ENCODE measurements around the gene KCNG2. TPM values are rescaled to one million over a fixed set of nuclear protein-coding genes. Genes with fewer than 3 reads are reported as not detected.

The KCNG2 gene
- total RNA-seq, 2 donors from 2014 or later = not detected

DNA sequence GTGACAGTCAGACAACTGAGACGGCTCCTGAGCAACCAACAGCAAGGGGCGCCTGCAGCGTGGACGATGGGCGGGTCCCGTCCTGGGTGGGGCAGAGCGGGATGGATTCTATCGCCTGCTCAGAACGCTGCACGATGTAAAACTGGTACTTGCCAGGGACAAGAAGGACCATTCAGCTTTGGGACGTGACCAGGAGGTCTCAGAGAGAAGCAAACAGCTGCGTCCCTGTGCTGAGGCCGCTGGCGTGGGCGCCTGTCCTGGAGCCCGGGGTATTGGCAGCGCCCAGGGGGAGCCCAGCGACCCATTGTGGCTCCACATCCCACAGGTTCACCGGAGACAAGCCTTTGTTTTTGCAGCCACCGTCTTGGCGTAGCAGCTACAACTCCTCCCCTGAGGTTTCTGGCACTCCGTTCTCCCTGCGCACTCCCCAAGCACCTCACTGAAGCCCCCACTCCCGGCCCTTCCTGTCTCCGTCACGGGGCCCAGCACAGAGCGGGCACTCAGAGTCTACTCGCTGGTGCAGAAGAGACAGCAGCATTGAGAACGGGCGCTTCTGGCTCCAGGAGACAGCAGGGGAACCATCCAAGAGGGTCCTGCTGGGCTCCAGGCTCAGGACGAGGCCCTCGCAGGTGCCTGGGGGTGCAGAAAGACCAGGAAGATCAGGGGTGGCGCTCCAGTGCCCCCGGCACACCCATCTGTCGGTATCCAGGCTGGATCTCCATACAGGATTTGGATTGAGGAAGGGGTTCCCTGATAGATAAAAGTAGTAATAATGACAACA lies 22.1 kb upstream of the KCNG2 start:
- Histone ChIP-seq H3K9me3 (no peaks in the 10 kb centered on the region), H3K27ac (no peak overlapping the region), H3K27me3 (no peaks in the 10 kb centered on the region), H3K4me3 (no peak overlapping the region), H3K36me3 (replicated peaks in 1 of 2; ENCODE audit: insufficient read depth in 1 of 2, low read depth in 2 of 2) (no peaks in the 10 kb centered on the region), H3K4me1 (no peaks in the 10 kb centered on the region)
- intact Hi-C loops (cut with DNase I) = no loop called here
- 74 to 75% methylated on average over 30 to 35 of the region's 35 CpGs for WGBS, 2 donors
- ATAC-seq = no peak
- no peak for DNase-seq
- TF ChIP-seq, protein P1, sequence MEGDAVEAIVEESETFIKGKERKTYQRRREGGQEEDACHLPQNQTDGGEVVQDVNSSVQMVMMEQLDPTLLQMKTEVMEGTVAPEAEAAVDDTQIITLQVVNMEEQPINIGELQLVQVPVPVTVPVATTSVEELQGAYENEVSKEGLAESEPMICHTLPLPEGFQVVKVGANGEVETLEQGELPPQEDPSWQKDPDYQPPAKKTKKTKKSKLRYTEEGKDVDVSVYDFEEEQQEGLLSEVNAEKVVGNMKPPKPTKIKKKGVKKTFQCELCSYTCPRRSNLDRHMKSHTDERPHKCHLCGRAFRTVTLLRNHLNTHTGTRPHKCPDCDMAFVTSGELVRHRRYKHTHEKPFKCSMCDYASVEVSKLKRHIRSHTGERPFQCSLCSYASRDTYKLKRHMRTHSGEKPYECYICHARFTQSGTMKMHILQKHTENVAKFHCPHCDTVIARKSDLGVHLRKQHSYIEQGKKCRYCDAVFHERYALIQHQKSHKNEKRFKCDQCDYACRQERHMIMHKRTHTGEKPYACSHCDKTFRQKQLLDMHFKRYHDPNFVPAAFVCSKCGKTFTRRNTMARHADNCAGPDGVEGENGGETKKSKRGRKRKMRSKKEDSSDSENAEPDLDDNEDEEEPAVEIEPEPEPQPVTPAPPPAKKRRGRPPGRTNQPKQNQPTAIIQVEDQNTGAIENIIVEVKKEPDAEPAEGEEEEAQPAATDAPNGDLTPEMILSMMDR (IDR thresholded peaks at IDR 0.05) = no peak
- TF ChIP-seq POLR2A (IDR thresholded peaks at IDR 0.05) = no peak

DNA sequence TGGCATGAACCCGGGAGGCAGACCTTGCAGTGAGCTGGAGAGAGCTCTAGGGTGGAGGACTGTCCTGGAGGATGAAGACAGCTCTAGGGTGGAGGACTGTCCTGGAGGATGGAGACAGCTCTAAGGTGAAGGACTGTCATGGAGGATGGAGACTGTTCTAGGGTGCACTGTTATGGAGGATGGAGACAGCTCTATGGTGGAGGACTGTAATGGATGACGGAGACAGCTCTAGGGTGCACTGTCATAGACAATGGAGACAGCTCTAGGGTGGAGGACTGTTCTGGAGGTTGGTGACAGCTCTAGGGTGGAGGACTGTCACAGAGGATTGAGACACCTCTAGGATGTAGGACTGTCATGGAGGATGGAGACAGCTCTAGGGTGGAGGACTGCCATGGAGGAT lies 21.1 kb upstream of the KCNG2 start:
- Histone ChIP-seq H3K4me3 (no peak overlapping the region), H3K4me1 (no peaks in the 10 kb centered on the region), H3K36me3 (replicated peaks in 1 of 2; ENCODE audit: insufficient read depth in 1 of 2, low read depth in 2 of 2) (no peaks in the 10 kb centered on the region), H3K27me3 (no peaks in the 10 kb centered on the region), H3K27ac (no peak overlapping the region), H3K9me3 (no peaks in the 10 kb centered on the region)
- ATAC-seq (no peak), DNase-seq (no peak)
- 54 to 58% methylated on average over 2 of the region's 2 CpGs for WGBS, 2 donors
- TF ChIP-seq, protein P1 (IDR thresholded peaks at IDR 0.05) = no peak
- TF ChIP-seq POLR2A (IDR thresholded peaks at IDR 0.05) = no peak
- intact Hi-C loops (cut with DNase I) = no loop called here

DNA sequence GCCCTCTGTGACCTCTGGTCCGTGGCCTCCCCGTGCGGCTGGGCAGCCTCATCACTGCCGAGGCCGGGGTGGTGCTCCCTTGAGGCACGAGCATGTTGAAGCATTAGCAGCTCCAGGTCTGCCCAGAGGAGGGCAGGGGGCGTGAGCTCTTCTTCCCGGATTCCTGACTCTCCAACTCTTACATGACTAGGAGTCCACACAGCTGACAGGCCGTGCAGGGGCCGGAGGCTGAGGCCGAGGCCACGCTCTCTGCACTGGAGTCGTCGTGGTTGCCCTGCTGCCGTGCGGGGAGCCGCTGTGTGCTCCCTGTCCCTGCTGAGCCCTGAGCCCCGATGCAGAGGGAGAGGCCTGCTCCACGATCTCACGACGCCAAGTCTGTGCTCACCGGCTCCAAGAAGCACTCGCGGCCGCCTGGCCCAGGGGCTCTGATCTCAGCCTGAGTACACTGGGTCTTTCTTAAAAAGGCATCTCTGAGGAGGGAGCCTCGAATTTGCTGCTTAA lies 19.4 kb upstream of the KCNG2 start:
- intact Hi-C loops (cut with DNase I) = no loop called here
- no peaks in the 10 kb centered on the region for H3K36me3 ChIP-seq (replicated peaks in 1 of 2; ENCODE audit: insufficient read depth in 1 of 2, low read depth in 2 of 2)
- ATAC-seq (no peak), DNase-seq (no peak)
- 39 to 43% methylated on average over 11 to 16 of the region's 26 CpGs for WGBS, 2 donors
- H3K4me3 ChIP-seq = no peak overlapping the region
- no peaks in the 10 kb centered on the region for H3K4me1 ChIP-seq
- H3K9me3 ChIP-seq = no peaks in the 10 kb centered on the region
- no peak for TF ChIP-seq POLR2A (IDR thresholded peaks at IDR 0.05)
- TF ChIP-seq, protein P1 (IDR thresholded peaks at IDR 0.05) = no peak
- no peak overlapping the region for H3K27ac ChIP-seq
- no peaks in the 10 kb centered on the region for H3K27me3 ChIP-seq

GRCh38 chr18:79779021-79779699 lies 18.6 kb upstream of the KCNG2 start:
- TF ChIP-seq POLR2A (IDR thresholded peaks at IDR 0.05) = no peak
- TF ChIP-seq, protein P1 (IDR thresholded peaks at IDR 0.05) = no peak
- Histone ChIP-seq H3K27ac (no peak overlapping the region), H3K4me1 (no peaks in the 10 kb centered on the region), H3K36me3 (replicated peaks in 1 of 2; ENCODE audit: insufficient read depth in 1 of 2, low read depth in 2 of 2) (no peaks in the 10 kb centered on the region), H3K4me3 (no peak overlapping the region), H3K27me3 (peaks cover 0 to 4% of the 10 kb centered on the region in 2 donors), H3K9me3 (no peaks in the 10 kb centered on the region)
- intact Hi-C loops (cut with DNase I) = no loop called here
- ATAC-seq = no peak
- WGBS, 2 donors = 73 to 82% methylated on average over 22 to 29 of the region's 29 CpGs
- DNase-seq = no peak

Measured in body of pancreas (tissue), 4 donors.